ENCODE measurements around the gene FOXL2NB. TPM values are rescaled to one million over a fixed set of nuclear protein-coding genes. Genes with fewer than 3 reads are reported as not detected.

FOXL2NB gene
- not detected in 2 replicates for total RNA-seq

GRCh38 chr3:138946663-138947494, at the start of gene FOXL2NB, which contains the start of gene FOXL2:
TSS of gene FOXL2NB (plus strand) at chr3:138947217. CDS start at chr3:138947365, 148 bp downstream.
TSS of gene FOXL2 (minus strand) at chr3:138947137. CDS start at chr3:138946722, 415 bp downstream.

Other genes starting within 250 kb of the FOXL2NB start
- gene PIK3CB, start 112.3 kb upstream of the FOXL2NB start, total RNA-seq: 4.5 and 11.3 TPM in 2 replicates
- not detected in 2 replicates for gene FOXL2, start 80 bp upstream of the FOXL2NB start, total RNA-seq
- not detected in 2 replicates for gene PRR23A, start 59.1 kb downstream of the FOXL2NB start, total RNA-seq
- gene PRR23B, start 73.7 kb downstream of the FOXL2NB start, total RNA-seq: not detected in 2 replicates
- gene PRR23C, start 97.7 kb downstream of the FOXL2NB start, total RNA-seq: not detected in 2 replicates

Data from cardiac atrium fibroblast (primary cell).